GM21723 (cell line): ENCODE measurements around the gene RPS5.
A peak's percentile ranks its signal among the peaks of the same experiment; 100 is the strongest.
"Not testable (repeated sequence)": the region's sequence is repeated elsewhere in the genome, so short reads cannot be mapped to it uniquely, and the experiment has no call there.

ENCODE experiments used
- ATAC-seq: cut with Tn5 transposase; IDR thresholded peaks from one replicate; pipeline ENCODE4 v1.9.1; 2021; ENCODE audit warnings: mild to moderate bottlenecking, moderate library complexity; ENCODE audit not compliant: unreplicated experiment

Gene RPS5

DNA sequence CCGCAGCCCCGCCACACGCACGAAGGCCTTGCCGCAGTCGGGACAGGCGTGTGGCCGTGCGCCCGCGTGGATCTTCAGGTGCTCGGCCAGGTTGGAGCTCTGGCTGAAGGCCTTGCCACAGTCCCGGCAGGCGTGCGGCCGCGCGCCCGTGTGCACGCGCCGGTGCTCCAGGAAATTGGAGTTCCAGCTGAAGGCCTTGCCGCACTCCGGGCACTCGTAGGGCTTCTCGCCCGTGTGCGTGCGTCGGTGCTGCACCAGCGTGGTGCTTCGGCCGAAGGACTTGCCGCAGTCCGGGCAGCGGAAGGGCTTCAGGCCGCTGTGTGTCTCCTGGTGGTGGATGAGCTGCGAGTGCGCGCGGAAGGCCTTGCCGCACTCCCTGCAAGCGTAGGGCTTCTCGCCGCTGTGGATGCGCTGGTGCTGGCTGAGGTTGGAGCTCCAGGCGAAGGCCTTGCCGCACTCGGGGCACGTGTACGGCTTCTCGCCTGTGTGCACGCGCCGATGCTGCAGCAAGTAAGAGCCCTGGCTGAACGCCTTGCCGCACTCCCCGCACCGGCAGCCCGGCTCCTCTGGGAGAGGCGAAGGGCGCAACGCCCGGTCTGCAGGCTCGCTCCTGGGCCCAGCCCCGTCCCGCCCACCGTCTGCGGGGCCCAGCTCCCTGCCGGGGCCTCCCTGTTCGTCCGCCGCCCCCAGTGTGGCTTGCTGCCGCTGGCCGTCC is 30.1 kb upstream of the RPS5 start:
- ATAC-seq = no peak

DNA sequence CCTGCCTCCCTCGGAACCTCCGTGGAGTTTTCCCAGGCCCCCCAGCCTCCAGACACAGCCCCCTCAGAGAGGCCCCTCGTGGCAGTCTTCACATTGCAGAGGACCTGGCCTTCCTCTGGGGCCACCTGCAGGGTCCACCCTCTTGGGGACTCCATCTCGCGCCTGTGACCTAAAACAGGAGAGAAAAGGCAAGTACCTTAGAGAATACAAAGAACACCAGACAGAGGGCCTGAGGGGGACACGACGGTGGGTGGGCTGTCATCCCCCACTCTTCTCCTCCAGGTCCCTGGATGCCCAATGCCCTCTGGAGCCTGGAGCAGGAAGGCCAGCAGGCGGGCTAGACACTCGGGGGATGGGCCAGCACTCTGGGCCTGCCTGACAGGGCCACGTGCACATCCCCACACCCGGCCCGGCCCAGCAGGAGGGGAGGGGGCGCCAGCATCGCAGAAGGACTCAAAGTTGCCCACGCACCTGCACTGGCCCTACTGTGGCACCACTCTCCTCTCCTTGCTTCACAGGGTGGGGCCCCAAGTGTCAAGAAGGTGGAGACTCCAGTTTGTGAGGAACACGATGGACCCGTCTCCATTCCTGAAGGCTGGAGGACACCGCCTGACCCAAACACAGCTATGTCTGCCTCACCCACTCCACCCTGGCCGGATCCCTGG is 29.5 kb upstream of the RPS5 start:
- ATAC-seq = no peak

DNA sequence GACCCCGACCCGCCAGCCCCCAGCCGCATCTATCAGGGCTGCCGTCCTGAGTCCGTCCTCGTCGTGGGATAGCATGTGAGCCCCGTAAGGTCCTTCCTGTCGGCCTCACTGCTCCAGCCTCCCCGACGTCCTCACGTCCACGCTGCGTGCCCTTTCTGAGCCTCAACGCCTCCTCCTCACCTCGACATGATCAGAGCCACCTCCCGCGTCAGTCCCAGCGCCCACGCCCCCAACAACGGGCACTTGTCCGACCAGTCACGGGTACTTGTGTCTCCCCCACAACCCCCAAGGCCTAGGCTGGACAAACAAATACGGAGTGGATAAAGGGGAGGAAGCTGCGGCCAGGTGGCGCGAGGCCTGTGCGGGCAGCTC is 25.2 kb upstream of the RPS5 start:
- ATAC-seq = peak; percentile 31

DNA sequence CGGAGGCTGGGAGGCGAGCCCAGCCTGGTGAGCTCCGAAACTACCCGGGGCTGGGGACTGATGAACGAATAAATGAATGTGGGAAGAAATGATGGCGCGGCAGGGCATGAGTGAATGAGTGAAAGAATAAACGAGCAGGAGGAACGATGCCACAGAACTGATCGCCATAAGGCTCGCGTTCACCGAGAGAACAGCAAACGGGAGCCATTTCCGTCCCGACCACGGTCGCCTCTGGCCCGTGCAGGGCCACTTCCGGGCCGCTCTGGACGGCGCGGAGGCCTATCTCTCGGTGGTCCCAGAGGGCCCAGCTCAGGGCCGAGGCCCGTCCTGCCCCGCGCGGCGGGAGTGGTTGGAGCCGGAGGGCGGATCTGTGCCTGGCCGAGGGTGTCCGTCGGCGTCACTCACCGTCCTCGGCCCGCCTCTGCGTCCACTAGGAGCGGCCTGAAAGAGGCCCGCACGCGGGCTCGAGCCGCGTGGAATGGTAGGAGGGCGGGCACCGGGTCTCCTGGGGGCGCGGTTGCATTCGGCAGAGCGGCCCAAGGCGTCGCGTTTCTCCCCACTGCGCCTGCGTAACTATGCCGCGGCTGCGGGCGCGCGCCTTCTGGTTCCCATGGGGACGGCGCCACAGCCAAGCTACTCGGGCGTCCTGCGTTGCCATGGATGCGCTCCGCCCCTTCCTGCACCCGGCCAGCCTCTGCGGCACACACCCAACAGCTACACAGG is 24.6 kb upstream of the RPS5 start, which contains the start of gene ZNF497:
TSS of gene ZNF497 (minus strand) at position 480 of the 723 bp plus-strand sequence. CDS start 5,116 bp downstream, outside the sequence.
- ATAC-seq = peak; percentile 85

DNA sequence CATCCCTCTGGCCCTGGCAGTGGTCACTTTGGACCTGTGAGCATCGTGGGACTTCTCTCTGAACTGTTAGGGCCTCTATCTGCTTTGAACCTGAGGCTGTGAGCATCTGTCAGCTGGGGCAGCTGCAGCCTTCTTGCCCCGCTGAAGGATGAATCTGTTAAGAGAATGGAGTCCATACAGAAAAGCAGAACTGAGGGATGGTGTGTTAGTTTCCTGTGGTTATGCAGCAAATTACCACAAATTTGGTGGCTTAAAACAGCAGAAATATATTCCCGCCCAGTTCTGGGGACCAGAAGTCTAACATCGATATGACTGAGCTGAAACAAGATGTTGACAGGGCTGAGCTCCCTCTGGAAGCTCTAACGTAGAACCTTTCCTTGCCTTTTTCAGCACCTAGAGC is 22.9 kb upstream of the RPS5 start:
- ATAC-seq = no peak

DNA sequence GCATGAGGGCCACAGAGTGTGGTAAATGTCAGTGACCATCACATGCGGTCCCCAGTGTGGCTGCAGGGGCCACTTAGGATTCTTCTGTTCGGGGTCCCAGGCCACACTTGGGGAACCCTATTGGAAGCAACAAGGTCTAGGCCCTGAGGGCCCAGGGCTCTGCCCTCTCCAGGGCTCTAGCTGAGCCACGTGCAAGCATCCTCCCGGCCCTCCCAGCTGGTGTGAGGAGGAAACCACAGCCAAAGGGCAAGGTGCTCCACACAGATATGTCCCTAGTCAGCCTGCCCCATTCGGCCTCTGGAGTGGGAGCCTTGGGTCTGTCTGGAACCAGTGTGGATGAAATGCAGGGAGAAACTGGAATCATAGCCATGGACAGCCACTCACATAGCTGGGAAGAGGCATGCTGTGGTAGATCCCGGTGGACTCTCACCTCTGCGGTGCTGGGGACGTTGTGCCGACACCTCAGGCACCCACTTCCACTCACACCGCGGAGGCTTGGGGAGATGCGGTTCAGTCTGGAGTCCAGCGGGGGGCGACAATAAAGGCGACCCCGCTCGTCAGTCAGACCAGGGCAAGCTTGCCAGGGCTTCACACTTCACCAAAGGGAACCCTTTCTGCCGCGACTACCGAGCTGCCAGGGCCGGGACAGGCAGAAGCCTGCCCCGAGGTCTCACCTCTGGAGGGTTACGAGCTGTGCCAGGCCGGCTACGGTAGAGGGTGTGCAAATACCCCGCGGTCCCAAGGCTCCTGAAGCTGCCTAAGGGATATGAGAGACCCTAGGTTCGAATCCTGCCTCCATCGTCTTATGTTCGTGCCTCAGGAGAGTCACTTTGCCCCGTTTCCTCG is 20.3 kb upstream of the RPS5 start:
- no peak for ATAC-seq

DNA sequence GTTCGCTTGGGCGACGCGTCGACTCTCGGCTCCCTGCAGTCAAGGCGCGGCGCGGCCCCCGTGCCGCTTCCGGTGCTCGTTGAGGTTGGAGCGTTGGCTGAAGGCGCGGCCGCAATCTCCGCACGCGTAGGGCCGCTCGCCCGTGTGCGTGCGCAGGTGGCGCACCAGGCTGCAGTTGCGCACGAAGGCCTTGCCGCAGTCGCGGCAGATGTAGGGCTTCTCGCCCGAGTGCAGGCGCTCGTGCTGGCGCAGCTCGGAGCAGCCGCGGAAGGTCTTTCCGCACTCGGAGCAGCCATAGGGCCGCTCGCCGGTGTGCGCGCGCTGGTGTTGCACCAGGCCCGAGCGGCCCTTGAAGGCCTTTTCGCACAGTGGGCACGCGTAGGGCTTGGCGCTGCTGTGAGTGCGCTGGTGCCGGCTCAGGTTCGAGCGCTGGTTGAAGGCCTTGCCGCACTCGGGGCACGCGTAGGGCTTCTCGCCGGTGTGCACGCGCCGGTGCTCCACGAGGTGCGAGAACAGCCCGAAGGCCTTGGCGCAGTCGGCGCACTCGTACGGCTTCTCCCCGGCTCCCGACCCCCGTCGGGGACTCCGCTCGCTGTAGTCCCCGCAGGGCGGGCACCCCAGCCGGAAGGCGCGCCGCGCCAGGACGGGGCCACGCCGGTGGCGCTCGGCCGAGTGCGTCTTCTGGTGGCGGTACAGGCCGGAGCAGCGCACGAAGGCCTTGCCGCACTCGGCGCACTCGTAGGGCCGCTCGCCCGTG is 19.2 kb upstream of the RPS5 start:
- ATAC-seq = no peak

DNA sequence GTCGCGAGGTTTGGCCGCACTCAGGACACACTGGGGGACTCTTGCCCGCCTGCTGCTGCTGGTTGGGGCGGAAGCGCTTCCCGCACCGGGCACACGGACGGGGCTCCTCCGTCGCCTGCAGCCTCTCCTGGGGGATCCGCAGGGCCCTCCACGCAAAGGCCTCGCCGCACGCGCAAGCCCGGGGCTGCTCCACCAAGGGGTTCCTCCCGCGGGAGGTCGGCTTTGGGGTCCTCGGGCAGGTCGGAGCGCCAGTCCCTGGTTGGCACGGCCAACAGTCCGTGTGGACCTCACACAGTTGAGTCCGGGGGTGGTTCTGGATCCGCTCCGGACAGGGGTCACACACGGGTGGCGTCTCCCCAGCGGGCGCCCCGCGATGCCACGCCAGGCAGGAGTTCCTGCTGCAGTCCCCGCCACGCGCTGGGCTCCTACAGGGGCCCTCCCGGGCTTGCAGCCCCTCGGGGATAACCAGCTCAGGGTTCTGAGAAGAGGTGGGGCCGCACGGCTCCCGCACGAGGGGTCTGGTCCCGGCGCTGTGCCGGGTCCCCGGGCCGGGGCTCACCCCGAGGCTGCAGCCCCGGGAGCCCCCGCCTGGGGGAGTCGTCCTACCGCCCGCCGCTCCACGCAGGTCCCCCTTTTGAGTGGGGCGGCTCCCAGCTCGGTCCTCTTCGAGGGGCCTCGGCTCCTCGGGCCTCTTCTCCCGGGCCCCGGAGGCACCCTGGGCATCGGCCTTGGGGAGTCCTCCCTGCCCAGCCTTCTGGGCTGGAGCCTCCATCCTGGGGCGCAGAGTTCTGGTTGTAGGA is 18.3 kb upstream of the RPS5 start:
- no peak for ATAC-seq

DNA sequence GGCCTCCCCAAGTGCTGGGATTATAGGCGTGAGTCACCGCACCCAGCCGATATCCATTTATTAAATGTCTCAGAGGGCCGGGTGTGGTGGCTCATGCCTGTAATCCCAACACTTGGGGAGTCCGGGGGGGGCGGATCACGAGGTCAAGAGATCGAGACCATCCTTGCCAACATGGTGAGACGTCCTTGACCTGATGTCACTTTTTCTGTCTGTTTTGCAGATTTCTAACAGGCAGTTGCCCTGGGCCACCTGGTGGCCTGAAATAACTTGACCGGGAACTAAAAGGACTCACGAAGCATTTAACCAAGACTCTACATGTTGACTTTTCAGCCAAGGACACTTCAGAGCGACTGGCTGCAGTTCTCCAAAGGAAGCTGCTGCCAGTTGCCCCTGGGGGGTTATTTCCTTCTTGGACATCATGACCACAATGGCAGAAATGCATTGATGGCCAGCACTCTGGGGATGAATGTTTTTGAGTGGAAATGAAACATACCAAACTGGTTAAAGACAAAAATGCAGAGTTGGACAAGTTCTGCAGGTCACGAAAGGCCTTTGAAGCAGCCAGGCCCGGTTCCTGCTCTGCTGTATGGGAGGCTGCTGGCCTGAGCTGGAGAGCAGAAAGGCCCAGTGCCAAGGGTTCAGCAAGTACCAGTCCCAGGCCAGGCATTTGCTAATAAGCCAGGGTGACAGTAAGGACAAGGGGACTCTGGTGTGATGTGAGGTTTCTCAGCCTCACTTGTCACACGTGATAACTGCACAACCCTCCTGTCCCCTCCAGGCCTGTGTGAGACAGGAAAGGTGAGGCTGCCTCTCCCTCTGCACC is 14.5 kb upstream of the RPS5 start:
- ATAC-seq = no peak

DNA sequence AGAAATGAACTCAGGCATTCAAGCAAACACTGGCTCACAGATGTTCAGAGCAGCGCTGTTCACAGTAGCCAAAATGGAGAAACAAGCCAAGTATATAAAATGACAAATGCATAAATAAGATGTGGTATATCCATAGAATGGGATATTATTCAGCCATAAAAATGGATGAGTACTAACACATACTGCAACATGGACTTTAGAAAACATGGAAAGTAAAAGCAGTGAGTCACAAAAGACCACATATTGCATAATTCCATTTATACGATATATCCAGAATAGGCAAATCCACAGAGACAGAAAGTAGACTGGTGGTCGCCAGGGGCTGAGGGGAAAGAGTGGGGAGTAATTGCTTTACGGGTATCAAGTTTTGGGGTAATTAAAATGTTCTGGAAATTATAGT is 12.9 kb upstream of the RPS5 start:
- no peak for ATAC-seq

DNA sequence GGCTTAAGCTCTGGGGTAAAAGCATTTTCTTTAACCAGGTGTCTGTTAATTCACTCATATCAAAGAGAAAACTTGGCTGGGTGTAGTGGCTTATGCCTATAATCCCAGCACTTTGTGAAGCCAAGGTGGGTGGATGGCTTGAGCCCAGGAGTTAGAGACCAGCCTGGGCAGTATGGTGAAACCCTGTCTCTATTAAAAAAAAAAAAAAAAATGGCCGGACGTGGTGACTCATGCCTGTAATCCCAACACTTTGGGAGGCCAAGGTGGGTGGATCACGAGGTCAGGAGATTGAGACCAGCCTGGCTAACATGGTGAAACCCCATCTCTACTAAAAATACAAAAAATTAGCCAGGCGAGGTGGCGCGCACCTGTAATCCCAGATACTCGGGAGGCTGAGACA is 10.3 kb upstream of the RPS5 start:
- not testable (repeated sequence) for ATAC-seq

DNA sequence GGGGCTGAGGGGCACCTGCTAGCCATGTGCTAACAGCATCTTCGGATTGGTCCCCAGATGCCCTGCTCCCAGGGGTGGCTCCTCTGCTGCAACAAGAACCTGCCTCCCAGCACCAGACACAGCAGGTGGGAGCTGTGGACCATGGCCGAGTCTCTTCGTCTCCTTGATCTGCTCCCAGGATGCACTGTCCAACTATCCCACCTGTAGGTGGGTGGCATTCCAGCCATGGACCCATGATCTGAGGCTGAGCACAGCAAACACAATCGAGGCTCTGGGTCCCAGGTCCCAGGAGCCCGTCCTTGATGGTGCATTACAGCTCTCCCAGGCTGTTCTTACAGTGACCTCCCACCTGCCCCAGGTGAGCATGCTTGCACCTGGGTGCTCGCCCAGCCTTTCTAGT is 7.8 kb upstream of the RPS5 start:
- ATAC-seq = no peak

DNA sequence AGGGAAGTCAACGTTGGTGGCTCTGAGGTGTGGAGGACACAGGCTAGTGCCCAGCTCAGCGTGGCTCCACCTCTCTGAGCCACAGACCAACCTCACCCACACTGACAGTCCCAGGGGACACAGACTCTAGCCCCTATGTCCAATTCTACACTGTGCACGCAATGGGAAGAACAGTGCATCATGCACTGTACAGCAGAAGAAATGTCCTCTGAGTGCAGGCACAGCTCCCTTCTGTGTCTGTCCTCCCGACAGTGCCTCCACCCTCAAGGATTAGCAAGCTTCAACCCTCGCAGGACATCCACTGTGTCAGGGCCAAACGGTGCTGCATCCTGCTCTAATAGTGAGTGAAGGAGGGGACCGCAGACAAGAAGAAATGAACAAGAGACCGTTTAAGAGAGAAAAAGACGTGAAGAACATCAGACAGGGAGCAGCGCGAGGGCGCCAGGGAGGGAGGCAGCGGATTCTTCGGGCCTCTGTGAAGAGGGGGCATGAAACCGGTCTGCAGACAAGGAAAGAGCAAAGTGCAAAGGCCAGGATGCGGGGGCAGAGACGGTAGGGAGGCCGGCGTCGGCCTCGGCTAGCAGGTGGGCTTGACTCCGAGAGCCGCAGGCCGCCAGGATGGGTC is 6.9 kb upstream of the RPS5 start:
- peak; percentile 2 for ATAC-seq

DNA sequence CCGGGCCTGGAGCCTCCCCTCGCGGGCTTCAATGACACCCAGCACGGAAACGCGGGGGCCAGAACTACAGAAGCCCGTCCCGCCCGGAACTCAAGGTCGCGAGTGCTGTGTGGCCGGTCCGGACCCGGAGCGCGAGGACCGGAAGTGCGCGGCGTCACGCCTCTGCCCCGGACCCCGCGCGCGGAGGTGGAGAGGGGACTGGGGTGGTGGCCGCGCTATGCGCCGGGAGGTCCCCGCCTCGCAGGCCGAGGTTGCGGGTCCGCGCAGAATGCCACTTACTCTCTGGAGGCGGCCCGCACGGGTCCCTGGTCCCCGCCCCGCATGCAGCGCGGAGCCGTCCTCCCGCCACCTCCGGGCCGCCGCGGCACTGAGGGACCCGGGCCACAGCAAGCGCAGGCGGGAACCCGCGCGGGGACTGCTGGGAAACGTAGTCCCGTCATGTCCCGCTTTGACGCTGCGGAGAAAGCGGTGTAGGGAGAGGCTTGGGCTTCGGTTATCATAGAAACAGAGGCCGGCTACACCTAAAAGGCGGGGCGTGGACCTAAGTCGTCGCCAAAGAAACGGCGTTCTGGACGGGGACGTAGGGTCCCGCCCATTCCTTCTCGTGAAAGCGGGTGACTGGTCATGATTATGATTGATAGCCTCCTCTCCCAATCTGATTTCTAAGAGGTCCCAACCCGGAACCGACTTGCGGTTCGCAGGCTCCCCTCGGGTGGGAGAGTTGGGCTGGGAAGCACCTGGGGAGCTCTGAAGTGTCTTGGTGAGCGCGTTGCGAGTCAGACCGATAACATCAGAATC is 6.2 kb upstream of the RPS5 start, which contains the start of gene ZNF837:
TSS of gene ZNF837 (minus strand) at position 369 of the 798 bp plus-strand sequence. CDS start 11,698 bp downstream, outside the sequence.
- peak; percentile 75 for ATAC-seq

DNA sequence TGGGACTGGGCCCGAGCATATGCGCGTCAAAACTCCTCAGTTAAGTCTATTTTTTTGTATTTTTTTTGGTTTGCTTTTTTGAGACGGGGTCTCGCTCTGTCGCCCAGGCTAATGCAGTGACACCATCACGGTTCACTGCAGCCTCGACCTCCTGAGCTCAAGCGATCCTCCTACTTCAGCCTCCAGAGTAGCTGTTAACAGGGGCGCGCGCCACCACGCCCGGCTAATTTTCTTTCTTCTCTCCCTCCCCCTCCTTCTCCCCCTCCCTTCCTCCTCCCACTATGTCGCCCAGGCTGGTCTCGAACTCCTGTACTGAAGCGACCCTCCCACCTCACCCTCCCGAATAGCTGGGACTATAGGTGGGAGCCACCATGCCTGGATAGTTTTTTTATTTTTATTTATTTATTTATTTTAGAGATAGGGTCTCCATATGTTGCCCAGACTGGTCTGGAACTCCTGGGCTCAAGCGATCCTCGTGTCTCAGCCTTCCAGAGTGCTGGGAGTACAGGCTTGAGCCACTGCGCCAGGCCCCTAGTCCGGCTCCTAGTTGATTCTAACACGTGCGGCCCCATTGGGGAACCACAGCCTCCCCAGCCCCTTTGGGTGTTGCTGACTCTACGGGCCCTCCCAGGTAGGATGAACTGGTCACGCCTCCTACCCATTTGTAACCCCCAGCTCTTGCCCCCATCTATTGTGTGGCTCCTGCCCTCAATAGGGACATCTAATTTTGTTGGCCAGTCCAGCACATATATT is 5.4 kb upstream of the RPS5 start:
- ATAC-seq = no peak

DNA sequence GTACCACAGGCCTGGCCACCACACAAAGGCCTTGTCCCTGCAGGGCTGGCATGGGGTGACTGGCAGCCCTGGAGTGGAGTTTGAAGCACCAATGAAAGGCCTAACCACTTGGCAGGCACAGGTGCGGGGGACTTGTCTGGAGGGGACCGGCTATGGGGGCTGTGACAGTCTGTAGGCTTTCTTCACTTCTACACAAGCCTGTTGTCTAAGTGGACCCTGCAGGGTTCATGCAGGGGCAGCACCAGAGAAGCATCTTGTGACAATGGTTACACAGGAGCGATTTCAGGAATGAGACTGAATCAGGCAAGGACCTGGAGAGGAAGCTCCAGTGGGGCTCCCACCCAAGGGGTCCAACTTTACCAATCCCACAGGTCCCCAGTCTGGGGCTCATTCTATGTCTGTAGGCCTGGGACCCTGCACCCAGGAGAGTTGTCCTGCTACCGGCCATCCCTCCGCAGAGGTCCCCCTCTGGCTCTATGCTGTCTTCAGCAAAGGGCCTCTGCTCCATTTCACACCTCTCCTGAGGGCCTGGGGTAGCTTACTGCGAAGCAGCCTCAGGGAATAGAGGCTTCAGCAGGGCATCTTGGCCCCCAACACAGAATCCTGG is 4.0 kb upstream of the RPS5 start:
- ATAC-seq = no peak
